Hindlimb muscle (tissue), 1 donor: ENCODE results near the gene GPC5. TPM values are rescaled to one million over a fixed set of nuclear protein-coding genes. Genes with fewer than 3 reads are reported as not detected.
"Not testable (repeated sequence)": the region's sequence is repeated elsewhere in the genome, so short reads cannot be mapped to it uniquely, and the experiment has no call there.

ENCODE experiments used
- DNase-seq: peaks from one replicate; pipeline ENCODE4 v3.0.0-alpha.2; 2013
- polyA plus RNA-seq: library from polyadenylated mRNA; unstranded; fragments of 120-200 nt; gene quantifications from one replicate; pipeline ENCODE4 v1.2.1, GENCODE V29; 2013; ENCODE audit not compliant: insufficient read length

The GPC5 gene
- polyA plus RNA-seq, 1 donor = 0.48 TPM

GRCh38 chr13:91781982-91782691, 383.7 kb downstream of the GPC5 start:
- peak; percentile 5 for DNase-seq

GRCh38 chr13:91785431-91786119, 387.2 kb downstream of the GPC5 start:
- no peak for DNase-seq

GRCh38 chr13:91792054-91792453, 393.6 kb downstream of the GPC5 start:
- no peak for DNase-seq

- DNase-seq = no peak
These were observed 399.1 kb downstream of the GPC5 start for GRCh38 chr13:91797567-91797966.

- not testable (repeated sequence) for DNase-seq
These were observed 399.9 kb downstream of the GPC5 start for GRCh38 chr13:91798338-91798737.

GRCh38 chr13:91801772-91802171, 403.4 kb downstream of the GPC5 start:
- not testable (repeated sequence) for DNase-seq

GRCh38 chr13:91802957-91803356, 404.5 kb downstream of the GPC5 start:
- DNase-seq = no peak

- no peak for DNase-seq
These were observed 406.3 kb downstream of the GPC5 start for GRCh38 chr13:91804724-91805123.

GRCh38 chr13:91805605-91806004, 407.2 kb downstream of the GPC5 start:
- DNase-seq = no peak

- DNase-seq = no peak
These were observed 410.7 kb downstream of the GPC5 start for GRCh38 chr13:91809161-91809560.

- no peak for DNase-seq
These were observed 414.8 kb downstream of the GPC5 start for GRCh38 chr13:91813253-91813652.

- no peak for DNase-seq
These were observed 417.9 kb downstream of the GPC5 start for GRCh38 chr13:91816263-91816807.

GRCh38 chr13:91817250-91817649, 418.8 kb downstream of the GPC5 start:
- DNase-seq = peak; percentile 45

GRCh38 chr13:91824416-91824815, 426.0 kb downstream of the GPC5 start:
- no peak for DNase-seq

- DNase-seq = peak; percentile 61
These were observed 427.1 kb downstream of the GPC5 start for GRCh38 chr13:91825516-91825915.

- DNase-seq = no peak
These were observed 438.1 kb downstream of the GPC5 start for GRCh38 chr13:91836553-91836952.

- no peak for DNase-seq
These were observed 447.2 kb downstream of the GPC5 start for GRCh38 chr13:91845612-91846011.

GRCh38 chr13:91863699-91864098, 465.3 kb downstream of the GPC5 start:
- DNase-seq = no peak

- no peak for DNase-seq
These were observed 469.9 kb downstream of the GPC5 start for GRCh38 chr13:91868351-91868750.

GRCh38 chr13:91878491-91878890, 480.1 kb downstream of the GPC5 start:
- DNase-seq = no peak

GRCh38 chr13:91879360-91879759, 480.9 kb downstream of the GPC5 start:
- DNase-seq = no peak

GRCh38 chr13:91882918-91883317, 484.5 kb downstream of the GPC5 start:
- no peak for DNase-seq

GRCh38 chr13:91889641-91890040, 491.2 kb downstream of the GPC5 start:
- DNase-seq = no peak

- DNase-seq = peak; percentile 39
These were observed 492.7 kb downstream of the GPC5 start for GRCh38 chr13:91891141-91891540.
